Kidney (tissue), 14 donors: ENCODE results near the gene MYCN. TPM values are rescaled to one million over a fixed set of nuclear protein-coding genes. Genes with fewer than 3 reads are reported as not detected.

Experiments
- DNase-seq, 5 donors: peaks; one replicate each; pipeline ENCODE4 v3.0.0-alpha.2; 2013 to 2020
- FAIRE-seq: peaks from 2 replicates; lab custom pipeline; 2012; peaks lifted over from hg19 to GRCh38; lab: Jason Lieb, UNC
- H3K27ac ChIP-seq, 2 donors: one replicate each; pipeline ENCODE4 v1.7.0; 2013; ENCODE audit warnings: low read depth in 2 of 2, low read length in 2 of 2, inconsistent platforms in 1 of 2
- H3K27me3 ChIP-seq: one replicate; pipeline ENCODE4 v1.7.1; 2013; ENCODE audit warnings: low read length, inconsistent platforms; ENCODE audit not compliant: control insufficient read depth, insufficient read depth
- H3K36me3 ChIP-seq, 3 donors: one replicate each; pipeline versions ENCODE4 v1.7.0 to v1.7.1; 2013; ENCODE audit warnings: low read length in 3 of 3, control low read depth in 1 of 3, inconsistent platforms in 1 of 3; ENCODE audit not compliant: insufficient read depth in 3 of 3, control insufficient read depth in 2 of 3
- H3K4me1 ChIP-seq, 3 donors: one replicate each; pipeline versions ENCODE4 v1.7.0 to v1.7.1; 2013; ENCODE audit warnings: low read length in 3 of 3, inconsistent platforms in 1 of 3, low read depth in 1 of 3; ENCODE audit not compliant: control insufficient read depth in 2 of 3, insufficient read depth in 2 of 3
- H3K4me3 ChIP-seq, 3 donors: one replicate each; pipeline versions ENCODE4 v1.7.0 to v1.8.1; 2013; ENCODE audit warnings: low read length in 3 of 3, control low read depth in 1 of 3, inconsistent platforms in 1 of 3
- H3K9ac ChIP-seq, 3 donors: one replicate each; pipeline versions ENCODE4 v1.7.0 to v1.7.1; 2013; ENCODE audit warnings: low read length in 3 of 3, control low read depth in 1 of 3, inconsistent platforms in 1 of 3
- H3K9me3 ChIP-seq, 3 donors: one replicate each; pipeline versions ENCODE4 v1.7.0 to v1.7.1; 2013; ENCODE audit warnings: low read length in 3 of 3, control low read depth in 1 of 3, inconsistent platforms in 1 of 3; ENCODE audit not compliant: control insufficient read depth in 2 of 3, insufficient read depth in 1 of 3
- intact Hi-C: fragments of 100-400 bp; cut with DNase I; formaldehyde crosslinking; loops from one replicate; pipeline ENCODE4 v1.11.1; 2022
- polyA plus RNA-seq: library from polyadenylated mRNA; stranded (reverse); fragments of 350-450 nt; fragmentation: Illumina TruSeq; extraction: RNeasy Lipid Tissue Mini Kit (QIAGEN cat#74804); gene quantifications from one replicate; pipeline ENCODE4 v1.2.3, GENCODE V29; 2014; ENCODE audit warnings: low read depth, low replicate concordance; ENCODE audit not compliant: insufficient read depth
- total RNA-seq: library from RNA; stranded (reverse); fragmentation: NEBNext Ultra II Directional; extraction: Animal tissue kit (Norgen Biotek cat#: 25700); gene quantifications from one replicate; pipeline ENCODE4 v1.2.1, GENCODE V29; 2021
- TF ChIP-seq, protein P1 (sequence below): IDR thresholded peaks from 3 replicates; pipeline ENCODE4 v1.5.1; 2012; ENCODE audit warnings: mild to moderate bottlenecking, moderate library complexity, borderline replicate concordance; ENCODE audit not compliant: insufficient read depth; ENCODE audit errors: extremely low read depth
- donor health status: control.
- donor health status: control.
- donor health status: control.
- donor health status: control.
- donor health status: control.
- donor health status: DM: yes; HTN: yes; CAD: no.
- donor health status: Normal renal cell carcinoma (clear cell type).

The MYCN gene
- total and polyA plus RNA-seq, 2 donors from 2014 or later, result 1.7 to 2.2 TPM

DNA sequence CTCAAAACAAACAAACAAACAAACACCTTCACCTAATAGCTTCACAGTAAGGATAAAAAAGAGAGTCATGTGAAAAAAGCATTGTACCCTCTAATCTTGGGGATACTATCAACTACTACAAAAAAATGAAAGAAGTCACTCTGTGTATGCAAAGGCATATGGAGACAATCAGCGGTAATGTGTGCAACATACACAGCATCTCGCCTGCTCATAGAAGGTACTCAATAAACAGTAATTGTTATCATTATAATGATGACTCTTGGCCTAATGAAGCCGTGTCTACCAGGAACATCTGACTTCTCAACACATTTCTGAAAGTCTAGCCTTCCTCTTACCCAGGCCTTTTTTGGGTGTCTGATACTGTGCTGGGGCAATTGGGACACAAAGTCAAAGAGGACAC lies 55.3 kb downstream of the MYCN start:
- H3K36me3 ChIP-seq, result no peaks in the 10 kb centered on the region
- intact Hi-C loops, result no loop called here
- FAIRE-seq, result no peak

More for the DNA sequence above, 55.3 kb downstream of the MYCN start:
- Histone ChIP-seq H3K9me3 (no peaks in the 10 kb centered on the region), H3K27me3 (no peaks in the 10 kb centered on the region), H3K27ac (no peak overlapping the region), H3K9ac (no peak overlapping the region), H3K4me3 (no peak overlapping the region), H3K4me1 (no peaks in the 10 kb centered on the region)
- TF ChIP-seq, protein P1, sequence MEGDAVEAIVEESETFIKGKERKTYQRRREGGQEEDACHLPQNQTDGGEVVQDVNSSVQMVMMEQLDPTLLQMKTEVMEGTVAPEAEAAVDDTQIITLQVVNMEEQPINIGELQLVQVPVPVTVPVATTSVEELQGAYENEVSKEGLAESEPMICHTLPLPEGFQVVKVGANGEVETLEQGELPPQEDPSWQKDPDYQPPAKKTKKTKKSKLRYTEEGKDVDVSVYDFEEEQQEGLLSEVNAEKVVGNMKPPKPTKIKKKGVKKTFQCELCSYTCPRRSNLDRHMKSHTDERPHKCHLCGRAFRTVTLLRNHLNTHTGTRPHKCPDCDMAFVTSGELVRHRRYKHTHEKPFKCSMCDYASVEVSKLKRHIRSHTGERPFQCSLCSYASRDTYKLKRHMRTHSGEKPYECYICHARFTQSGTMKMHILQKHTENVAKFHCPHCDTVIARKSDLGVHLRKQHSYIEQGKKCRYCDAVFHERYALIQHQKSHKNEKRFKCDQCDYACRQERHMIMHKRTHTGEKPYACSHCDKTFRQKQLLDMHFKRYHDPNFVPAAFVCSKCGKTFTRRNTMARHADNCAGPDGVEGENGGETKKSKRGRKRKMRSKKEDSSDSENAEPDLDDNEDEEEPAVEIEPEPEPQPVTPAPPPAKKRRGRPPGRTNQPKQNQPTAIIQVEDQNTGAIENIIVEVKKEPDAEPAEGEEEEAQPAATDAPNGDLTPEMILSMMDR, result no peak
- no peak for DNase-seq
